Esophagus mucosa (tissue), 1 donor: ENCODE measurements around the gene SH2D6. TPM values are rescaled to one million over a fixed set of nuclear protein-coding genes. Genes with fewer than 3 reads are reported as not detected.
"Not testable (repeated sequence)": the region's sequence is repeated elsewhere in the genome, so short reads cannot be mapped to it uniquely, and the experiment has no call there.

Experiments
- ATAC-seq: fragments of 200-7000 bp; cut with Tn5 transposase; one replicate; pipeline ENCODE4 v1.9.1; 2020
- total RNA-seq: library from RNA; stranded (reverse); gene quantifications from one replicate; pipeline ENCODE4 v1.2.4, GENCODE V29; 2023
- donor health status: DM: yes; HTN: yes; CAD: no.

SH2D6 gene
- total RNA-seq, 1 donor from 2014 or later, result 0.12 TPM

DNA sequence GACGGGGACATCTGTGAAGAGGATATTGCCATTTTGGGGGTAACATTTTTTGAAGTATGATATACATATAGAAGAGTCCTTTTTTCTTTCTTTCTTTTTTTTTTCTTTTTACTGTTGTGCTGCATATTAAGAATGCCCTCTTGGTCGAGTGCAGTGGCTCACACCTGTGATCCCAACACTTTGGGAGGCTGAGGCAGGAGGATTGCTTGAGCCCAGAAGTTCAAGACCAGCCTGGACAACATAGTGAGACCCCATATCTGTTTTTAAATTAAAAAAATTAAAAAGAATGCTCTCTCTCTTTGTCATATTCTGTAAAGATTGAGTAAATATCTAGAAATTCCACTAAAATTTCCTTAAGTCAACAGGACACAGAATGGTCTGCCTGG, 3.6 kb downstream of the SH2D6 start:
- no peak for ATAC-seq

DNA sequence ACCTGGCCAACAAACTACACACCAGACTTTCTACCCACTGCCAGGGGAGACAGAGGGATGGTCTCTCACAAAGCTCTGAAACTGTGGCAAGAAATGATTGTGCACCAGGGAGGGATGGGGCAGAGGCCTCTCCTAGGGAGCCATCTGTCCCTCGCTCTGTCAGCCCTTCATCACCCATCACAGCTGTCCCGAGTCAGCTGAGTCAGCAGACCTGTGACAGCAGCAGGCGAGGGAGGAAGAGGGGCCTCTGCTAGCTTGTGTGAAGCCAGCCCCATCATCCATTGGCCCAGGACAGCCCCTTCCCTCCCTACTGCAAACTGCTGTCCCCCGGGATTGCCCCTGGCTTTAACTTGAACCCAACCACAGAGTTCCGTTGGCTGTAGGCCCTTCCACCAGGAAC, 5.0 kb downstream of the SH2D6 start:
- ATAC-seq, result no peak

DNA sequence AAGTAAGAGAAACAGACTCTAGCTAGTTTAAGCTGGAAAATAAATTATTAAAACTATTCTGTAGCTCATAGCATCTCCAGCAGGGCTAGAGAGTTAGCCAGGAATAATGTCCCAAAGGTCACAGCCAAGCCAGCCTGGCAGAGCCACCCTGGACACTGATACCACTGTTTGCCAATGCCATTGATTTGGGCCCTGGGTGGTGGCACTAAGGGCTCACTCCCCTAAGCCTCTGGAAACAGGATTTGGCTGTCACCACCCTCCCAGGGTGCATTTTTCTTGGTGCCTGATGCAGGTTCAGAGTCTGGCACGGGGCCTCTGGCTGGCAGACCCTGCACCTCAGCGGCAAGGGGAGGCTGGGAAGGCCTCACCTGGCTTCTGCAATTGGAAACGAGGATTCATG, 7.1 kb downstream of the SH2D6 start:
- no peak for ATAC-seq

GRCh38 chr2:85427300-85427835, 8.9 kb downstream of the SH2D6 start:
- no peak for ATAC-seq

- no peak for ATAC-seq
Measured at GRCh38 chr2:85428343-85428881, 9.9 kb downstream of the SH2D6 start.

DNA sequence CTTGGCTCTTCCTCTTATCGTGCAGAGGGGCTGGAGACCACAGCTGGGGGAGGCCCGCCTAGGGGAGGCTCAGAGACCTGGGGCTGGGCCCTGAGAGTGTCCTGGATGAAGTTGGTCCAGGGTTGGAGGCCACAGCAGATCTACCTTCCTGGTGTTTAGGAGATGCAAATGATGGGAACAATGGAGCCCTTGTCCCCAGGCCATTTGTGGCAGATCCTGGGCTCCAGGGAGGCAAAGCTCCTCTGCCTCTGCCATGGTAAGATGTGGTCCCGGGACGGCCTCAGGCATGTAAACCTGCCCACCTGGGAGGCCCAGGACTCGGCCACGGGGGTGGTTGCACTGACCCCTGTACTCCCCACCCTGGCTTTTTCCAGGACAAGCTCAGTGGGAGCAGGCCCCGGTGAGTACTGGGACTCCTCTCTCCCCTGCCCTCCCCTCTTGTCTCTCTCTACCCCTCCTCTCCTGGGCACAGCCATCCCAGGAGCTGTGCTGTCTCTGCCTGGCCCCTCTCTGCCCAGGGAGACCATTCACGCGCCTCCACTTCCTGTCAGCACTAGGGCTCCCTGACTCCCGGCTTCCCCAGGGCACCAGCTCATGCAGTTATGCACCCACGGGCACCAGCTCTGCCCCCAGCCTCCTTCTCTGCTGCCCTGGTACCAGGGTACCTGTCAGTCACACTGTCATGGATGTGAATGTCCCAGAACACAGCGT, 10.9 kb downstream of the SH2D6 start:
- ATAC-seq, result no peak

GRCh38 chr2:85429924-85430289, 11.4 kb downstream of the SH2D6 start:
- no peak for ATAC-seq

DNA sequence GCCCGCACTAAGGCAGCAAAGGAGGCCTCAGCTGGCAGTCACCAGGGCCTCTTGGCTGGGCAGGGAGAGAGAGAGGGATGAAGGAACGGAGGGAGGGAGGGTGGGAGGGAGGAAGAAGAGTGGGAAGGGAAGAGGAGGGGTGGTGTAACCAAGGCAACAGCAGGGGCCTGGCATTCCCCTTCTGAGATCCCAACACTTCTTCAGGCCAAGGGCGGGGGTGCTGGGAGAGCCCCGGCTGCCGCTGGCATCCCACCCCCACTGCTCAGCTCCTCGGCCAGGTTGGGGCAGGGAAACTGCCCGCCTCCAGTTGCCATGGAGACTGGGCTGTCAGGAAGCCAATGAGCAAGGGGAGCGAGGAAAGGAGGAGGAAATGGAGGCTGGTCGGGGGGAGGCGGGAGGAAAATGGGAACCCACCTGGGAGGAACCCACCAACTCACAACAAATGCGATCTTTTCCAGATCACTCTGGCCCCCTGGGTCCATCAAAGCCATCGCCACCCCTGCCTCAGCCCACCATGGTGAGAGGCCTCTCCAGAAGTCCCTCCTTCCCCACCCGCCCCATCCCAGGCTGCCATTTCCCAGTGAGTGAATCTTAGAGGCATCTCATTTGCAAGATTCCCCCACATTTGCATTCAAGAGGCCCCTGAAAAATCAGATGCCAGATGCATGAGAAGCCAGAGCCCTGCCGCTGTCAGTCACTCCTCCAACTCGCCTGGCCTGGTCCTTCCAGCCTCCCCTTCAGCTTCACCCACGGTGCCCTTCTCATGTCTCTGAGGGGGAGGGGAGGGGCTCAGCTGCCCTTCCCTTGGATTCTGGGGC, 12.4 kb downstream of the SH2D6 start:
- no peak for ATAC-seq

DNA sequence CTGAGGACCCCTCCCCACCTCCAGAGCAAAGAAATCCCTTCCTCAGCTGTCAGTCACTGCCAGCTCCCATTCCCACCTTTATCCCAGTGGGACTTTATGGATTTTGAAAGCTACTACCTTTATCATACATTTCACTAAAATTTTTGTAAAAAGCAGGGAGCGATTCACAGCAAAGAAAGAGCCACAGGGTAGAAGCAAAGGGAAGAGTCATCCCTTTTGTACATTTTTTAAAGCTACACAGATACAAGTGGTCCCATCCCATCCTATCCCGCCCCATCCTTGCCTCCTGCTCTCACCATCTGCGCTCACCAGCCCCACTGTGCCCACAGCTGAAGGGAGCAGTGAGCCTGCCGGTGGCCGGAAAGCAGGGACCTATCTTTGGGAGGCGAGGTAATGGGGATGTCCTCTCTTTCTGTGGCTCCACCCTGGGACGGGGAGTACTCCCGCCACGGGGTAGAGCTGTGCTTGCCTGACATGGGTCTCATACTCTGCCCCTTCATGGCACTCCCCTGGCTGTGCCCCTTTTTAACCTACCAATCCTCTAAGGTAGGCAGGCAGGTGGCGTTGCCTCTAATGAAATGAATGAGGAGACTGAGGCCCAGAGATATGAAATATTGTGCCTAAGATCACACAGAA, 13.2 kb downstream of the SH2D6 start:
- no peak for ATAC-seq

DNA sequence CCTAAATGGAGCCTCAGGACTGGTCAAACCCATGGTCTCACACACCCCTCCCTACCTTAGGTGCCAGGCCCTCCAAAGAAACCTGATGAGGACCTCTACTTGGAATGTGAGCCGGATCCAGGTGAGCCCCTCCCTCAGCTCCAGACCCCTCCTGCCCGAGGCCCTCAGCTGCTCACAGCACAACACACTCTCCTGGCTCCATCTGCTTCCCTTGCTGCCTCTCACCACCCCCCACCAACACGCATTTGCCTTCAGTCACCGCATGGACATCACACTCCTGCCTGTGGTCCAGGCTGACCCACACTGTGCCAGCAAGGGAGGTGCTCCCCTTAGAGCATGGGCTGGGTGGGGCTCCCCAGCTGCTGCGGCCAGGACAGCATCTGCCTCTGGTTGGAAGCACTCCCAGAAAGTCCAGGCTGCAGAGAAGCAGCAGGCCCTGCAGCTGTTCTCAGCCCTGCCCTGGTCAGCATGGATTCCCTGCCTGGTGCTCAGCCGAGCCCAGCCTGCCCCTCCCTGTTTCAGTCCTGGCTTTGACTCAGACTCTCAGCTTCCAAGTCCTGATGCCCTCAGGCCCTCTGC, 15.1 kb downstream of the SH2D6 start:
- peak; percentile 63 for ATAC-seq

GRCh38 chr2:85434696-85435095, 16.2 kb downstream of the SH2D6 start:
- ATAC-seq, result no peak

DNA sequence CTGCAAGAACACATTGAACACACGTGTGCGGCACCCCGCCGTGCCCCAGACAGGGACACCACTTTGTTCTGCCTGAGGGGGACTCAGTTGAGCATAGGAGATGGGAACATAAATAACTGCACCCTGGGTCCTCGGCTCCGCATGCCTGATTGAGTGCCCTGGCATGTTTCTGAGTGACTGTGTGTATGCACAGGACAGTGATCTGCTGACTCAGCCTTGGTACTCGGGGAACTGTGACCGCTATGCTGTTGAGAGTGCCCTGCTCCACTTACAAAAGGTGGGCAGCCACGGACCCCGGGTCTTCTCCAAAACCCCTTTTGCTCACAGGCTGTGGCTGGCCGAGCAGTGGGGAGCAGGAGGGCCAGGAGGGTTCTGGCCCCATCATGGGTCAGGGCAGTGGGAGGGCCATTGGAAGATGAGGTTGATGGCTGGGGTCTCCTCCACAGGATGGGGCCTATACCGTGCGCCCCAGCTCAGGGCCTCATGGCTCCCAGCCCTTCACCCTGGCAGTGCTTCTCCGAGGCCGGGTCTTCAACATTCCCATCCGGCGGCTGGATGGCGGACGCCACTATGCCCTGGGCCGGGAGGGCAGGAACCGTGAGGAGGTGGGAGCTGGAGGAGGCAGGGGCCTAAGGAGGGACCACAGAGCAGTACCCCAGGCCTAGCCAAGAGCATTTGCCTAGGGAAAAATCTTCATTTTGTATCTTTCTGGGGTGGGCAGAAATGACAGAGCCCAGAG, 16.9 kb downstream of the SH2D6 start:
- peak; percentile 26 for ATAC-seq

DNA sequence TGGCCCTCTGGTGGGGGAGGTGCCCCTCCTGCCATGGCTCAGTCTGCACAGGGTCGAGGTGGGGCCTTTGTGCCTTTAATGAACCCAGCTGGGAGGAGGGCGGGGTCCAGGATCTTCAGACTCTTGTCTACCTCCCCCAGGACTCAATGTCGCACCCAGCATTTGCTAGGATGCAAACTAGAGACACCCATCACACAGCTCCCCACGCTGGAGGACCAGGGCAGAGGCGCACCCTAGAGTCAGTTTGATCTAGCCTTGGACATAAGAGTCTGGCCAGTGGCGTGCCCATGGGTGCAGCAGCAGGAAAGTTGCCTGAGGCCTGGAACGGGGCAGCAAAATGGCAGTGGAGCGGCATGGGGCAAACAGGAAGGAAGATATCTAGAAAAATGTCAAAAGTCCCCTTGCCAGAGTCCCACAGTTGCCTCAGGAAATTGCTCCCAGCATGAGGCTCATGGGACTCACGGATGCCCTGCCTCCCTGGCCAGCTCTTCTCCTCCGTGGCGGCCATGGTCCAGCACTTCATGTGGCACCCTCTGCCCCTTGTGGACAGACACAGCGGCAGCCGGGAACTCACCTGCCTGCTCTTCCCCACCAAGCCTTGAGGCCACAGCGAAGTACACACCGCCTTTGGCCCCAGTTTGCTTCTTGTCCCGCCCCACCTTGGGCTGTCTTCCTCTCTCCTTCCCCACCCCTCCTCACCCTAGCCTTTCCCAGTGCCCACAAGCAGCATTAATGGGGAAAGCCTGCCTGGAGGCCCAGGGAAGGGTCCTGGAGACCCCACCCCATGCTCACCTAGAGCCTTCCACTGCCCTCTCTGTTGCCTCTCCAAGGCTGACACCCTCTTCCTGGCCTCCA, 17.7 kb downstream of the SH2D6 start:
- ATAC-seq, result no peak

DNA sequence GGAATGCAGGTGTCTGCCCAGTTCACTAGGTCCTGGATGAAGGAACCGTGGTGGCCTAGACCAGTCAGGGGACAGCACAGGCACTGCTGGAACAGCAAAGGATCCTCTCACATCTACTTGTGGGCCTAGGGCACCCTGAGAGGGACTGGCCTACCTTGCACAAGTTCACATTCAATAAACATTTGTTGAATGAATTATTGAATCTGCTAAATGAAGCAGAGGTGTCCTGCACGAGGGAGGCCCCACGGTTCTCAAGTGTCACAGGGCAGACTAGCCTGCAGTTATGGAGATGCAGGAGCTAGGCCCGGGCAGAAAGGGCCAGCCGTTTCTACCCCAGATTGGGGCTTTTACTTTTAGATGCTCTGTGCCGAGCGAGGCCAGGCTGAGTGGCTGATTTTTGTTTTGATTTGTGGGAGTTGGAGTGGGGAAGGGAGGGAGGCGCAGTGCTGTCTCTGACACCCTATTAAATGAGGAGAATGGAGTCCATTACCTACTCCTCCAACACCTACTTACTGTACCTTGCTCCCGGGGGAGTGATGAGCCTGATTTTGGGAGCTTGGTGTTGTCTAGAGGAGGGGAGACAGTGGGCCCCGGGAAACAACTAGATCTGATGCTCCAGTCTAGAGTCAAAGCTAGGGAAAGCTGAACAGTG, 18.4 kb downstream of the SH2D6 start:
- ATAC-seq, result no peak

- ATAC-seq, result peak; percentile 72
Measured at GRCh38 chr2:85437488-85438200, 19.1 kb downstream of the SH2D6 start.

GRCh38 chr2:85438201-85439024, 19.9 kb downstream of the SH2D6 start:
- ATAC-seq, result peak; percentile 5

GRCh38 chr2:85439025-85439472, 20.5 kb downstream of the SH2D6 start:
- ATAC-seq, result no peak

GRCh38 chr2:85439569-85439968, 21.1 kb downstream of the SH2D6 start:
- ATAC-seq, result not testable (repeated sequence)

DNA sequence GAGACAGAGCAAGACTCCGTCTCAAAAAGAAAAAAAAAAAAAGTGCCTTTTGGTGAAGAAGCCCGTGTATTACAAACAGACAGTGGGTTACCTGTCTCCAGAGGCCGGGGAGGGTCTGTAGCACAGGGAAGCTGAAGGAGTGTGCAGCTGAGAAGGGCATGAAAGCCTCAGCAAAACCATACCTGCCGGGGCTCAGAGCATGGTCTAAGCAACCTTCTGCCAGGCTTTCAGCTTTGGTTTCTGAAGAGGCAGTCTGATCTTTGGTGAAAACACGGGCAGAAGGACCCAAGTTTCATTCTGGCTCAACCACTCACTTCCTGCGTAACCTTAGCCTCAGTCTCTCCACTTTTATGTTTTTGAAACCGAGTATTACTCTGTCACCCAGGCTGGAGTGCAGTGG, 21.5 kb downstream of the SH2D6 start:
- no peak for ATAC-seq
